ENCODE results near the gene TMEM165.

DNA sequence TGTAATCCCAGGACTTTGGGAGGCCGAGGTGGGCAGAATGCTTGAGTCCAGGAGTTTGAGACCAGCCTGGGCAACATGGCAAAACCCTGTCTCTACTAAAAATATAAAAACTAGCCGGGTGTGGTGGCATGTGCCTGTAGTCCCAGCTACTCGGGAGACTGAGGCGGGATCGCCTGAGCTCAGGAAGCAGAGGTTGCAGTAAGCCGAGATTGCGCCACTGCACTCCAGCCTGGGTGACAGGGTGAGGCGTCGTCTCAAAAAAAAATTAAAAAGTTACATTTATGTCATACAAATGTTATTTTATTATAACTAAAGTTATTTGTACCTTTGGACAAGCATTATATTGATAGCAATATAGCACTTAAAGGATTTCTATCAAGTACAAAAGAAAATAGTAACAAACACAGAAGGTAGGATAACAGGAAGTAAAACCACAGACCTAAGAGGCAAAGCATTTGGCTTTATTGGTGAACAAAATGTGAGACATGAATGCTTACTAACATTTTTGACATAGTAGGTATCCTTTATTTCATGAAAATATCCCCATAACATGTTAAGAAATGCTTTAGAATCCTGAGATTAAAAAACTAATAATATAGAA is 51.5 kb downstream of the TMEM165 start:
- TF ChIP-seq, protein P1, sequence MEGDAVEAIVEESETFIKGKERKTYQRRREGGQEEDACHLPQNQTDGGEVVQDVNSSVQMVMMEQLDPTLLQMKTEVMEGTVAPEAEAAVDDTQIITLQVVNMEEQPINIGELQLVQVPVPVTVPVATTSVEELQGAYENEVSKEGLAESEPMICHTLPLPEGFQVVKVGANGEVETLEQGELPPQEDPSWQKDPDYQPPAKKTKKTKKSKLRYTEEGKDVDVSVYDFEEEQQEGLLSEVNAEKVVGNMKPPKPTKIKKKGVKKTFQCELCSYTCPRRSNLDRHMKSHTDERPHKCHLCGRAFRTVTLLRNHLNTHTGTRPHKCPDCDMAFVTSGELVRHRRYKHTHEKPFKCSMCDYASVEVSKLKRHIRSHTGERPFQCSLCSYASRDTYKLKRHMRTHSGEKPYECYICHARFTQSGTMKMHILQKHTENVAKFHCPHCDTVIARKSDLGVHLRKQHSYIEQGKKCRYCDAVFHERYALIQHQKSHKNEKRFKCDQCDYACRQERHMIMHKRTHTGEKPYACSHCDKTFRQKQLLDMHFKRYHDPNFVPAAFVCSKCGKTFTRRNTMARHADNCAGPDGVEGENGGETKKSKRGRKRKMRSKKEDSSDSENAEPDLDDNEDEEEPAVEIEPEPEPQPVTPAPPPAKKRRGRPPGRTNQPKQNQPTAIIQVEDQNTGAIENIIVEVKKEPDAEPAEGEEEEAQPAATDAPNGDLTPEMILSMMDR (IDR thresholded peaks at IDR 0.05) = no peak
- no peak for TF ChIP-seq POLR2A (IDR thresholded peaks at IDR 0.05)

All from adrenal gland (tissue), 5 donors.